GM18867 (cell line): ENCODE data around the gene CDIP1.

ENCODE experiments used
- ATAC-seq: cut with Tn5 transposase; IDR thresholded peaks from one replicate; pipeline ENCODE4 v1.9.1; 2021; ENCODE audit warnings: mild to moderate bottlenecking, moderate library complexity; ENCODE audit not compliant: unreplicated experiment

The CDIP1 gene

DNA sequence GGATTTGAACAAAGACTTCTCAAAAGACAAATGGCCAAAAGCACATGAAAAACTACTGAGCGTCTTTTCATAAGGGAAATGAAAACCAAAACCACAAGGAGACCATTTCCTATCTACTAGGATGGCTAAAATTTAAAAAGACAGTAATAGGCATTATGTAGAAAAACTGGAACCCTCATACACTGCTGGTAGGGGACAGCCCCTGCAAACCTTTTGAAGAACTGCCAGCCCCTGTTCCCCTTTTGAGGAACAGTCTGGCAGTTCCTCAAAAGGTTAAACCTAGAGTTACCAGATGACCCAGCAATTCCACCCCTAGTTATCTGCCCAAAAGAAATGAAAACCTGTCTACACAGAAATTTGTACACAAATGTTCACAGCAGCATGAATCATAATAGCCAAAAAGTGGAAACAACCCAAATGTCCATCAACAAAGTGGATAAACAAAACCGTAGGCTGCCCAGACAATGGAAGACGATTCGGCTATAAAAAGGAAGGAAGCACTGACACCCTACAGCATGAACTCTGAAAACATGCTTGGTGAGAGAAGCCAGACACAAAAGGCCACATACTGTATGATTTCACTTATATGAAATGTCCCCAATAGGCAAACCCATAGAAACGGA is 22.9 kb downstream of the CDIP1 start:
- no peak for ATAC-seq

DNA sequence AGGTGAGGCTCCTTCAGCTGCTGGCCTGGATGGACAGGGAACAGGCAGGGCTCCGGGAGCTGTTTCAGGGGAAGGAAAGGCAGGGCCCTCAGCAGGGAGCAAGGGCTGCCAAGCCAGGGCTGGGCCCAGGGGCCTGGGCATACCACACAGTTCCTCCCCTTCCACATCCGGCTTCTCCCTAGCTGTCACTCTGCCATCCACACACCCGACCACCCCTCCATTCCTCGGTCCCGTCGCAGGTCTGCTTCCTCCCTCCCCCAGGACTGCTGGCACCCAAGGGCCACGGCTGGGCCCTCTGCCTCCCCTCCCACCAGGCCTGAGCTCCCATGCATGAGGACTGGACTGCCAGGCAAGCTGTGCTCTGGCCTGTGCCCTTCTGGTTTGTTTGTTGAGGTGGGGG is 24.0 kb downstream of the CDIP1 start:
- no peak for ATAC-seq

DNA sequence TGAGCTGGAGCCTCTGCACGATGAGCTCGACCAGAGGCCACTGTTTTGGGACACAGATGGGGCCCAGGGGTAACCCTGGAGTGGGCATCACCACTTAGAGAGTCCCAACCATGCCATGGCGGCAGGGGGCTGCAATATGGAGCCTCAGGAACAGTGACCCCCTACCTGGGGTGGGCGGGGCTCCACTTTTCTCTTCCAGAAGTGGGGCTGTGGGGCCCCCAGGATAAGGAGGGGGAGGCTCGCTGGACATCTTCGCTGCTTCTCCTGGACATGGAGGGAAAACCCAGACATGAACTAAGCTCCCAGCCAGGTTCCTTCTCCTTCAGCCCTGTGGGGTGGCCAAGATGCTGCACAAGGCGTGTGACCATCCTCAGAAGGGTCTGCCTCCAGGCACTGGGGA is 24.7 kb downstream of the CDIP1 start:
- no peak for ATAC-seq

DNA sequence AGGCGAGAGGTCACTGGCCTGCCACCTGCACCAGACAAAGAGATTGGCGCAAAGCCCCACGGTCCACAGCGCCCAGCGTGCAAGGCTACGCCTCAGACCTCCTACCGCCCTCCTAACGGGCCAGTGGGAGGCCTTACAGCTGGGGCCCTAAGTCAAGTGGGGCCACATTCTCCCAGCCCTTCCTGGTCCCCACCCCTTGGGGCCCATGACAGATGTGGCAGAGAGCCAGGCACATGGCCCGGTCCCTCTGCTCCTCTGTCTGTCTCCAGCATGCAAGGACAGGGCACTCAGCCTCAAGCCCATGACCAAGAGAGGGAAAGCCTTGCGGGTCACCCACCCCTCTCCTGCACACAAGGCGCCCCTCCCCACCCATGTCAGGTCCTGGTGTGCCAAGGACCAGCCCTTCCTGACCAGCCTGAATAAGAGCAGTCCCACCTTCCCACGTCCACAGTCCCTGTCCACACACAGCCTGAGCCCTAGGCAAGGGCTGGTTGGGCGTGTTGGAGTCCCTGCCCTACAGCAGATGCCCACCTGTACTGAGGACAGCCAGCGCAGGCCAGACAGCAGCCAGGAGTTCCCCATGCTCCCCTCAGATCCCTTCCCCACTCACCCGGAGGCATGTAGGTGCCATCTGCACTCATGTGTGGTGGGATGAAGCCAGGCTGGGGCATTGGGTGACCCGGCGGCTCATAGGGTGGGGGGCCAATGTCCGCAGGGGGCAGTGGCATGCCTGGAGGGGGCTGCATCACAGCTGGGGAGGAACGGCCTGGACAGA is 25.3 kb downstream of the CDIP1 start:
- ATAC-seq = no peak

DNA sequence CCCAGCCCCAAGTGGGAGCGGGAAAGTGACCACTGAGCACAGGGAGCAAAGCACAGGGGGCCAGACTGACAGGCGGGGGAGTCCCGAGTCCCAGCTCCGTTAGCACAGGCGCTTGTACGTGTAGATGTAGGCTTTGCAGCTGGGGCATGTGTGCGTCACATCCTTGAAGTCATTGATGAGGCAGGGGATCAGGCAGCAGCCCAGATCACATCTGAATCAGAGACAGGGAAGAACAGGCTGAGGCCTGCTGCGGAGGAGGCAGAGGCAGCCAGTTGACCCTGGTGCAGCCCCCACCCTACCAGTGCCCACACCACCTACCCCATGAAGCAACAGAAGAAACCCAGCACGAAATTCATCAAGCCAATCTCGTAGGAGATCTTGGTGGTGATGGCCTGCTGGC is 26.1 kb downstream of the CDIP1 start:
- no peak for ATAC-seq

DNA sequence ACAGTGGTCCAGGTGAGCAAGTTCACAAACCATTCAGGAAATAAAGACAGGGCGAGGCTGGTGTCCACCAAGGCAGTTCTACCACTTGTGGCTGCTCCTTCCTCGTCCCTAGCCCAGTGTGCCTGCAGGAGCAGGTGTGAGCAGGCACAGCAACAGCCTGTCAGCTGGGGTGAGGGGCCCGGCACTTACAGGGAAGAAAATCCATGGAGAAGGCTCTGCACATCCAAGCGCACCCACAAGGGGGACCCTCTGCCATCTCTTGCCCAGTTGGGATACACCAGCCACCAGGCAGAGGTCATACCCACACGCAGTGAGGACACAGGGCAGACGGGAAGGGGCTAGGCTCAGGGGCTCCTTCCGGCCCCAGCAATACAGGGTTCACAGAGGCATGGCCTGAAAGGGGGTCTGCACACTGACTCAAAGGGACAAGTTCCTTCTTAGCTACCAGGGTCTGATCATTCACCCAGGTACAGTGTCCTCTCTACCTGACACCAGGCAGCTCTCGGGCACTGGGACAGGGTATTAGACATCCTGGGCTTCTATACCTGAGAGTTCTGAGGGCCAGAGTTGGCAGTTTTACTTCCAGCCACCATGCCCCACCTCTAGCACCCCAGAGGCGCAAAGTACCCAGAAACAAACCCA is 27.0 kb downstream of the CDIP1 start:
- ATAC-seq = no peak

DNA sequence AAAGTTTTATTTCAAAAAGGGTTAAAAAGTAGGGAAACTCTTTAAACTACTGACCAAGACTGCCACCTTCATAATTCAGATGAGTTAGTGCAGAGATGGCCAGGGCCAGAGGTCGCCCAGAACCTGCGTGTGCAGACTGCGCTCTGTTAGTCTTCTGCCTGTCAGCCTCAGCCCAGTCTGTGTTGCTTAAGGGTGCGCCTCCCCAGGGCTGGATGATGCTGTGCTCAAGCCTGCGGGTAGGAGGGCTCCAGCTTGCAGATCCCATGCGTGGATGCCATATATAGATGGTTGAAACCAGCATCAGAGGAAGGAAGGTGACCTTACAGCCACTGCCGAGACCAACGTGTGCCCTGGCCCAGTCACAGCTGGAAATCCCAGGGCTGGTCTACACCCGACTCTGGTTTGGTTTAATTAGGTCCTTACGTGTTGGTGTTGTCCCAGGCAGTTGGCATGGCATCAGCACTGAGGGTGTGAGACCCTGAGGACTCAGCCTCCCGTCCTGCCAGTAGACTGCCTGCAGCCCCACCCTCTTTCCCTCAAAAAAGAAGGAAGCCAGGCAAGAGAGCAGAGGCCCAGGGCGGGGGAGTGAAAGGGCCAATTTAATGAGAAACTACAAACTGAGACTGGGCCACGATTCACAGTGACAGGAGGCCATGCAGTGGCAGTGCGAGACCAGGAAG is 27.7 kb downstream of the CDIP1 start:
- ATAC-seq = no peak

DNA sequence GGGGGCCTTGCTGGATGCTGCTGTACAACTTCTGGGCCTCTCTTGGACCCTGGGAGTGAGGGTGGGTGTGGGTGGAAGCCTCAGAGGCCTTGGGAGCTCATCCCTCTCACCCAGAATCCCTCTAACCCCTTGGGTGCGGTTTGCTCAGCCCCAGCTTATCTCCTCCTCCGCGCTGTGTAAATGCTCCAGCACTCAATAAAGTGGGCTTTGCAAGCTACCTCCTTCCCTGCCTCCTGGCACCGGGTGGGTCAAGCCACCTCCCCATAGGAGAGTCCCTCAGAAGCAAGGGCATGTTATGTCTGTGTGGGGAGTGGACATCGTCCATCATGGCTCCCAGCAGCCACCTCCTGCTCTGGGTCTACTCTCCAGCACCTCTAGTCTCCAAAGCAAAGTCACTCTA is 28.4 kb downstream of the CDIP1 start:
- no peak for ATAC-seq

DNA sequence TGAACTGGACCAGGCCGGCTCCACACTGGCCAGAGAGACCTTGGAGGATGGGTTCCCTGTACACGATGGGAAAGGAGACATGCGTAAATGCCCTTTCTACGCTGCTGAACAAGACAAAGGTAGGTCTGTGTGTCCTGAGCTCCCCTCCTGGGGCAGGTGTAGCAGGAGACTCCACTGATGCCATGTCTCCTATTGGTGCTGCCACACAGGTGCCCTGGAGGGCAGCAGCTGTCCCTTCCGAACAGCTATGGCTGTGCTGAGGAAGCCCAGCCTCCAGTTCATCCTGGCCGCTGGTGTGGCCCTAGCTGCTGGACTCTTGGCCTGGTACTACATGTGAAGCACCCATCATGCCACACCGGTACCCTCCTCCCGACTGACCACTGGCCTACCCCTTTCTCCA is 29.2 kb downstream of the CDIP1 start:
- no peak for ATAC-seq

DNA sequence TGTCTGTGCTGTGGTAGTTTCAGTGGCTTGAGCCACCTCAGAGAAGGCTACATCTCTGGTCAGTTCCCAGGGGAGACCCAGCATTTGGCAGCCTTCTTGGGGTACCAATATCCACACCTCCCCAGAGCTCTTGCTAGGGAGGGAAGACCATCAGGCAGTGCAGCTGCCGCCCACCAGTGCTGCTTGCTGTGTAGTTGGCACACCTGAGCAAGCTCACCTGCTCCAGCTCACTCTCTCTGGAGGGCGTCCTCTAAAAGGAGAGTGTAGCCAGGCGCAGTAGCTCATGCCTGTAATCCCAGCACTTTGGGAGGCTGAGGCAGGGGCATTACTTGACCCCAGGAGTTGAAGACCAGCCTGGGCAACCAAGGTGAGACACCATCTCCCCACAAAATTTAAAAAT is 29.8 kb downstream of the CDIP1 start:
- no peak for ATAC-seq

DNA sequence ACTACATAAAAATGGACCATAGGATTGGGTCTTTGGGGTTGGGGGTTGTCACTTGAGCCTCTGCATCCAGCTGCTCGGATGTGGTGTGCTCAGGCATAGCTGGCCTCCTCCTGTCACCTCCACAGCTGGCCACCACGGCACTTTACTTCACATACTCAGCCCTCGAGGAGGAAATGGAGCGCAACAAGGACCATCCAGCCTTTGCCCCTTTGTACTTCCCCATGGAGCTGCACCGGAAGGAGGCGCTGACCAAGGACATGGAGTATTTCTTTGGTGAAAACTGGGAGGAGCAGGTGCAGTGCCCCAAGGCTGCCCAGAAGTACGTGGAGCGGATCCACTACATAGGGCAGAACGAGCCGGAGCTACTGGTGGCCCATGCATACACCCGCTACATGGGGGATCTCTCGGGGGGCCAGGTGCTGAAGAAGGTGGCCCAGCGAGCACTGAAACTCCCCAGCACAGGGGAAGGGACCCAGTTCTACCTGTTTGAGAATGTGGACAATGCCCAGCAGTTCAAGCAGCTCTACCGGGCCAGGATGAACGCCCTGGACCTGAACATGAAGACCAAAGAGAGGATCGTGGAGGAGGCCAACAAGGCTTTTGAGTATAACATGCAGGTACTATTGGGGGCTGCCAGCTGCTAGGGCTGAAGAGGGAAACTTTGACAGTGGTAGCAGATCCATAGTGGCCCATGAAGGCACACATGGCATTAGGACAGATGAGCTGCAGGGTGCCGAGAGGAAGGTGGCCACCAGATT is 30.8 kb downstream of the CDIP1 start:
- no peak for ATAC-seq

DNA sequence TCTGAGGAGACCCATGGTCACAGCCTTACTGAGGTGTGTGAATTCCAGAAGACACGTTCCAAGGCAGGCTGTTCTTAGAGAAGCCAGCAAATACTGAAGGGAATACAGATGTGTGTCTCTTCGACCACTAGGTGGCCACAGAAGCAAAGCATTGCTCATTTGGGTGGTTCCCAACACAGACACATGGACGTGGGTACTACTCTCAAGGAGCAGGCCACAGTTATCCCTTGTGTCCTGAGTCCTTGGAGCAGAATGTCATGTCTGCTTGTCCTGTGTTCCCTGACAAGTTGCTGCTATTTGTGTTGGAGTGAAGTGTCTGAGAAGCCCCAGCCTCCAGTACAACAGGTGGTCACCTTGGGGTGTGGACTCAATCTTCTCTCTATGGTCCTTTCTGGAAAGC is 32.1 kb downstream of the CDIP1 start:
- no peak for ATAC-seq

DNA sequence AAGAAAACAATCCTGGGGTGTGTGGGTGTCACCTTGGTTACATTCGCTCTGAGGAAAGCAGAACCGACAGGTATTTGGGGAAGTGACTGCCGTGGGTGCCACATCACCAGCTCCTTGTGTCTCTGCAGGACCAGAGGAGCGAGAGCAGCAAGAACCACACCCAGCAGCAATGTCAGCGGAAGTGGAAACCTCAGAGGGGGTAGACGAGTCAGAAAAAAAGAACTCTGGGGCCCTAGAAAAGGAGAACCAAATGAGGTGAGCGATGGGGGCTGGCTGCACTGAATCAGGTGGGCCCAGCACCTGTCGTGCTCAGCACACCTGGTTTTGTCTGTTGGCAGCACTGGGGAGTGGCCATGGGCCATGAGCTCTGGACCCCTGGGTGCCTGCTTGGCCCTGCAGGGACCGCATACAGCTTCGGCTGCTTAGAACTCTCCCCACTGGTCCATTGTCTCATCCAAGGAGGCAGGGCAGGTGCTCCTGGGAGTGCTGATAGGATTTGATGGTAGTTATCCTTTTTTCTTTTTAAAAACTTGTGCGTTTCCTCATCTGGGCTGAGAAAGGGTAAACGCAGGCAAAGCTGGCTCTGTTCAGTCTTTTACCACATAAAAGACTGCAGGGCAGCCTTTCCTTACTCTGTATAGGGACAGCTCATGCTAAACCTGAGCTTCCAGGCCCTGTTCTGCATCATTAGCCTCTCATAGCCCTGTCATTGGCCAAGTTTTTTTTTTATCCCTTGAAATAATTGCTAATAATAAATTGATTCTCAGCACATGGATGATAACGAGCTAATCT is 33.0 kb downstream of the CDIP1 start:
- ATAC-seq = peak; percentile 77

DNA sequence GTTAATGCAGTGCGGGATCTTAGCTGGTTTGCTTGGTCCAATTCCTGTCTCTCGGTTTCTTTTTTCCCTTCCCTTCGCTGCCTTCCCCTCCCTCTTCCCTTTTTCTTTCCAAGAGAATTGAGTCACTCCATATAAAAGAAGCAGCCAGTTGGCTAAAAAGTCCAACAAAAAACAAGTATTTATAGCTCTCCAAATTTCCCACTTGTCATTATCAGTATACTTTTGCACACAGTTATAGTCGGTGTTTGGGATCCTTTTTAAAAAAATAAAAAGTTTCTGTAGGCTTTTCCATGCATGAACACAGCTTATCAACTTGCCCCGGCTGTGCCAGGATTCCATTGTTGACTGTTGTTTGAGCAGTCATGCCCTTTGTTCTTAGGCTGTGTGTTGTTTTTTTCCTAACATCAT is 37.5 kb downstream of the CDIP1 start:
- no peak for ATAC-seq

DNA sequence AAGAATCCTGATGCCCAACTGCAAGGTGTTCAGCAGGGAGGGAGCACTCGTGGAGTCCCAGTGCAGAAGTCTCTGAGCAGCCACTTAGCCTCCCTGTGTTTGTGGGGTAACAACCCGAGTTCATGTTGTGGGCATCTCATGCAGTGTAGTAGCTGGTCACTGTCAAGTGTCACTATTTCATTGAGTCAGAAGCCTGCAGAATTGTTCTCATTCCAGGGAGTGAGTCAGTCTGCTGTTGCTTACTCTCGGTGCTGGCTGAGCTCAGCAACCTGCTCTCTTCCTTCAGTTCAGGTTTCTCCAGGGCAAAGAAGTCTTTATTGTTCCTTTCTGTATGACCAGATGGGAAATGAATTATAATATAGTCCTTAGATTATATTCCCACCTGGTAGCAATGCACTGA is 38.3 kb downstream of the CDIP1 start:
- ATAC-seq = no peak

DNA sequence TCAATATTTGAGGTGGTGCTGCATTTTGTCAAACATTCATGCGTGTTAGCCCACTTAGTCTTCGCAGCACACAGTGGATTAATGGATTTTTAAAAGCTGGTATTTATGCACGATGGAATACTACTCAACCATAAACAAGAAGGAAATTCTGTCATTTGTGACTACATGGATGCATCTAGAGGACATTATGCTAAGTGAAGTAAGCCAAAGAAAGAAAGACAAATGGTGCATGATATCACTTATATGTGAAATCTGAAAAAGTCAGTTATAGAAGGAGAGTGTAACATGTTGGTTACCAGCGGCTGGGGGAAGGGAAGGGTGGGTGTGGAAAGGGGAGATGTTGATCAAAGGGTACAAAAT is 39.4 kb downstream of the CDIP1 start:
- ATAC-seq = no peak

DNA sequence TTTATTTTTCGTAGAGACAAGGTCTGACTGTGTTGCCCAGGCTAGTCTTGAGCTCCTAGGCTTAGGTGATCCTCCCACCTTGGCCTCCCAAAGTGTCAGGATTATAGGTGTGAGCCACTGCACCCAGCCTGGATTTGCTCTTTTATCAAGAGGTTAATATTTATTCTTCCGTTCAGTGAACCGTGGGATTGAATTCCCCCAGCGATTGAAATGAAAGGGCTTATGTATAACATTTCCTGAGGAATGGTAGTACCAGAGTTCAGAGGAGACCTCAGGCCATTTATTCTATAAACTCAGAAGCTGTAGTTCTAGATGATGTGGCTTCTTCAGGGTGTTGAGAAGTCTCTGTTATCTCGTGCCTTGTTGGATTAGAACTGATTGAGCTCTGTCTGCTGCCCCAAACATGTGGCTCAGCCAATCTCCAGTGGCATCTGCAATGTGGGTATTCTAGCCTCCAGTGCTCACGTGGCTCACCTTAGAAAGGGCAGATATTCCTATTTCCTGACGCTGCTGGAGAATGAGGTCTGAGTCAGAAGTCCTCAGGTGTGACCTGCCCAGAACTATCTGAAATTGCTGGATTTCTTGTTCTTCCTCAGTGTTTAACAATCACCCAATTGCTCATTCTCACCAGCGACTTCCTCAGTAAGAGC is 39.9 kb downstream of the CDIP1 start:
- ATAC-seq = no peak

DNA sequence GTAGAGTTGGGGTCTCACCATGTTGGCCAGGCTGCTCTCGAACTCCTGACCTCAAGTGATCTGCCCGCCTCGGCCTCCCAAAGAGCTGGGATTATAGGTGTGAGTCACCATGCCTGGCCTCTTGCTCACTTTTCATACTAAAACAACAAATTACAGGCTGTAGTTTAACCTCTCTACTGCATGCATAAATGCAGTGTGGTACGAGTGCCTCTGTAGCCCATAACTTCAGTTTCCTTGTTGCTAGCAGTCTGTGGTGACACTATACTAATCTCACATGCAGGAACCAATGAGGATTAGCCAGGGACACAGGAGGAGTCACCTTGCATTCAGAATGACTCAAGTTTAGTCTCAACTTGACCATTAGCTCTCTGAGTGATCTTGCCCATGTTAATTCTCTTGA is 42.3 kb downstream of the CDIP1 start:
- no peak for ATAC-seq

DNA sequence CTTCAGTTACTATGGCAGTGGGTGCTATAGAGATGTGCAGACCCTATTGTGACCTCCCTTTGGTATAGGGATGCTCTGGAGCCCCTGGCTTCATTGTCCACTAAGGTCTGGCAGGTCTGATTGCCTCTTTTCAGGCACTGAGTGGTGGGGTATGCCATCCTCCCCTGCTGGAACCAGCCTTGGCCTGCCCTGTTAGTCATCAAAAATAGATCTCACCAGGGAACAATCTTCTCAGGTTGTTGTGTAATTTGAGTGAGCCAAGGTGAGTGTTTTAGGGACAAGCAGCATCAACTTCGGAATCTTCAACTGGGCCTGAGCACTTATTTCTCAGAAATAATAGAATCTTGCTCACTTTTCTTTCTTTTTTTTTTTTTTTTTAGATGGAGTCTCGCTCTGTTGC is 42.8 kb downstream of the CDIP1 start:
- ATAC-seq = no peak
